HepG2 (cell line): Measurements from ENCODE around the gene KIF9.

ENCODE experiments used
- CREB1 ChIP-seq, 2 experiments: fragments of 450-650 bp in 1 of 2; IDR thresholded peaks; 2 replicates each; pipeline ENCODE4 v1.6.1; 2016 to 2017; ENCODE audit warnings: control low read depth in 1 of 2, mild to moderate bottlenecking in 1 of 2, missing compliant biosample characterization in 1 of 2, missing genetic modification characterization in 1 of 2
- JUN ChIP-seq: sonication (generic); formaldehyde crosslinking; IDR thresholded peaks from 2 replicates; pipeline ENCODE4 v1.4.0; 2020; ENCODE audit warnings: mild to moderate bottlenecking, missing genetic modification reagents
- MTF2 ChIP-seq: sonication (generic); formaldehyde crosslinking; IDR thresholded peaks from 2 replicates; pipeline ENCODE4 v1.5.0; 2020; ENCODE audit warnings: missing genetic modification reagents, borderline replicate concordance
- TCF7 ChIP-seq: sonication (generic); IDR thresholded peaks from 2 replicates; pipeline ENCODE4 v1.6.1; 2016; ENCODE audit warnings: antibody characterized with exemption, low read depth
- THAP8 ChIP-seq: sonication (generic); formaldehyde crosslinking; IDR thresholded peaks from 2 replicates; pipeline ENCODE4 v1.5.1; 2020; ENCODE audit warnings: missing genetic modification reagents, mild to moderate bottlenecking, borderline replicate concordance
- ZEB1 ChIP-seq: IDR thresholded peaks from 2 replicates; pipeline ENCODE4 v1.6.1; 2012; ENCODE audit warnings: mild to moderate bottlenecking, low read depth, inconsistent platforms; ENCODE audit not compliant: insufficient replicate concordance
- TF ChIP-seq, protein P1 (sequence below): sonication (generic); formaldehyde crosslinking; IDR thresholded peaks from 2 replicates; pipeline ENCODE4 v1.5.0; 2020; ENCODE audit warnings: mild to moderate bottlenecking, missing genetic modification reagents, moderate library complexity
- TF ChIP-seq, protein P2 (sequence below): sonication (generic); formaldehyde crosslinking; IDR thresholded peaks from 2 replicates; pipeline ENCODE4 v1.4.0; 2020; ENCODE audit warnings: missing genetic modification reagents, borderline replicate concordance

GRCh38 chr3:47298439-47298838, 15.8 kb upstream of the KIF9 start:
- TF ChIP-seq JUN (no peak), MTF2 (no peak), TCF7 (no peak), CREB1 (IDR thresholded peaks at IDR 0.05) (no peak), CREB1 (CRISPR knock-in tag; IDR thresholded peaks at IDR 0.05) (no peak), THAP8 (no peak), ZEB1 (no peak)
- TF ChIP-seq, protein P1, sequence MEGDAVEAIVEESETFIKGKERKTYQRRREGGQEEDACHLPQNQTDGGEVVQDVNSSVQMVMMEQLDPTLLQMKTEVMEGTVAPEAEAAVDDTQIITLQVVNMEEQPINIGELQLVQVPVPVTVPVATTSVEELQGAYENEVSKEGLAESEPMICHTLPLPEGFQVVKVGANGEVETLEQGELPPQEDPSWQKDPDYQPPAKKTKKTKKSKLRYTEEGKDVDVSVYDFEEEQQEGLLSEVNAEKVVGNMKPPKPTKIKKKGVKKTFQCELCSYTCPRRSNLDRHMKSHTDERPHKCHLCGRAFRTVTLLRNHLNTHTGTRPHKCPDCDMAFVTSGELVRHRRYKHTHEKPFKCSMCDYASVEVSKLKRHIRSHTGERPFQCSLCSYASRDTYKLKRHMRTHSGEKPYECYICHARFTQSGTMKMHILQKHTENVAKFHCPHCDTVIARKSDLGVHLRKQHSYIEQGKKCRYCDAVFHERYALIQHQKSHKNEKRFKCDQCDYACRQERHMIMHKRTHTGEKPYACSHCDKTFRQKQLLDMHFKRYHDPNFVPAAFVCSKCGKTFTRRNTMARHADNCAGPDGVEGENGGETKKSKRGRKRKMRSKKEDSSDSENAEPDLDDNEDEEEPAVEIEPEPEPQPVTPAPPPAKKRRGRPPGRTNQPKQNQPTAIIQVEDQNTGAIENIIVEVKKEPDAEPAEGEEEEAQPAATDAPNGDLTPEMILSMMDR (CRISPR knock-in tag), result no peak
- TF ChIP-seq, protein P2, sequence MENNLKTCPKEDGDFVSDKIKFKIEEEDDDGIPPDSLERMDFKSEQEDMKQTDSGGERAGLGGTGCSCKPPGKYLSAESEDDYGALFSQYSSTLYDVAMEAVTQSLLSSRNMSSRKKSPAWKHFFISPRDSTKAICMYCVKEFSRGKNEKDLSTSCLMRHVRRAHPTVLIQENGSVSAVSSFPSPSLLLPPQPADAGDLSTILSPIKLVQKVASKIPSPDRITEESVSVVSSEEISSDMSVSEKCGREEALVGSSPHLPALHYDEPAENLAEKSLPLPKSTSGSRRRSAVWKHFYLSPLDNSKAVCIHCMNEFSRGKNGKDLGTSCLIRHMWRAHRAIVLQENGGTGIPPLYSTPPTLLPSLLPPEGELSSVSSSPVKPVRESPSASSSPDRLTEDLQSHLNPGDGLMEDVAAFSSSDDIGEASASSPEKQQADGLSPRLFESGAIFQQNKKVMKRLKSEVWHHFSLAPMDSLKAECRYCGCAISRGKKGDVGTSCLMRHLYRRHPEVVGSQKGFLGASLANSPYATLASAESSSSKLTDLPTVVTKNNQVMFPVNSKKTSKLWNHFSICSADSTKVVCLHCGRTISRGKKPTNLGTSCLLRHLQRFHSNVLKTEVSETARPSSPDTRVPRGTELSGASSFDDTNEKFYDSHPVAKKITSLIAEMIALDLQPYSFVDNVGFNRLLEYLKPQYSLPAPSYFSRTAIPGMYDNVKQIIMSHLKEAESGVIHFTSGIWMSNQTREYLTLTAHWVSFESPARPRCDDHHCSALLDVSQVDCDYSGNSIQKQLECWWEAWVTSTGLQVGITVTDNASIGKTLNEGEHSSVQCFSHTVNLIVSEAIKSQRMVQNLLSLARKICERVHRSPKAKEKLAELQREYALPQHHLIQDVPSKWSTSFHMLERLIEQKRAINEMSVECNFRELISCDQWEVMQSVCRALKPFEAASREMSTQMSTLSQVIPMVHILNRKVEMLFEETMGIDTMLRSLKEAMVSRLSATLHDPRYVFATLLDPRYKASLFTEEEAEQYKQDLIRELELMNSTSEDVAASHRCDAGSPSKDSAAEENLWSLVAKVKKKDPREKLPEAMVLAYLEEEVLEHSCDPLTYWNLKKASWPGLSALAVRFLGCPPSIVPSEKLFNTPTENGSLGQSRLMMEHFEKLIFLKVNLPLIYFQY, result no peak
